Chondrocyte (in vitro differentiated cells): ENCODE results near the gene ZNF398. TPM values are rescaled to one million over a fixed set of nuclear protein-coding genes. Genes with fewer than 3 reads are reported as not detected.

Source experiments
- DNase-seq: peaks from one replicate; pipeline ENCODE4 v3.0.0; 2021; ENCODE audit warnings: mixed read lengths, low spot score
- H3K27ac Mint-ChIP-seq: one replicate; pipeline ENCODE4 v1.8.0; 2021; ENCODE audit warnings: mild to moderate bottlenecking, moderate library complexity, mixed read lengths; ENCODE audit not compliant: unreplicated experiment
- H3K27me3 Mint-ChIP-seq: 2 replicates; pipeline ENCODE4 v1.8.0; 2021; ENCODE audit warnings: low read depth, mixed read lengths
- H3K36me3 Mint-ChIP-seq: 2 replicates; pipeline ENCODE4 v1.8.0; 2021; ENCODE audit warnings: low read depth, mixed read lengths
- H3K4me1 Mint-ChIP-seq: 2 replicates; pipeline ENCODE4 v1.8.0; 2021; ENCODE audit warnings: low read depth, mild to moderate bottlenecking, mixed read lengths
- H3K4me3 Mint-ChIP-seq: one replicate; pipeline ENCODE4 v1.8.0; 2021; ENCODE audit warnings: mild to moderate bottlenecking, moderate library complexity, mixed read lengths; ENCODE audit not compliant: unreplicated experiment
- H3K9me3 Mint-ChIP-seq: 2 replicates; pipeline ENCODE4 v1.8.0; 2021; ENCODE audit warnings: low read depth, mixed read lengths
- CTCF ChIP-seq: fragments of 200-600 bp; sonication (generic); IDR thresholded peaks from 2 replicates; pipeline ENCODE4 v1.5.0; 2021; ENCODE audit warnings: antibody characterized with exemption, mild to moderate bottlenecking, moderate library complexity
- total RNA-seq: library from RNA; stranded (reverse); gene quantifications from 3 replicates; pipeline ENCODE4 v1.2.1, GENCODE V29; 2021

The ZNF398 gene
- total RNA-seq, 1 donor from 2014 or later = 14.9 TPM

GRCh38 chr7:149197675-149198074, 50.4 kb downstream of the ZNF398 start:
- Mint-ChIP-seq H3K36me3 (peaks cover 26% of the 10 kb centered on the region), H3K27ac (no peak overlapping the region), H3K4me3 (no peak overlapping the region), H3K9me3 (no peaks in the 10 kb centered on the region), H3K27me3 (no peaks in the 10 kb centered on the region), H3K4me1 (peaks cover 39% of the 10 kb centered on the region)
- TF ChIP-seq CTCF = no peak
- DNase-seq = no peak

GRCh38 chr7:149198161-149198816, 51.0 kb downstream of the ZNF398 start:
- no peak overlapping the region for H3K4me3 Mint-ChIP-seq

GRCh38 chr7:149199234-149199995, 52.2 kb downstream of the ZNF398 start:
- peak; percentile 30 for DNase-seq
- peaks cover 39% of the 10 kb centered on the region for H3K4me1 Mint-ChIP-seq
- no peaks in the 10 kb centered on the region for H3K27me3 Mint-ChIP-seq
- no peaks in the 10 kb centered on the region for H3K9me3 Mint-ChIP-seq
- H3K36me3 Mint-ChIP-seq = peaks cover 39% of the 10 kb centered on the region
- no peak for TF ChIP-seq CTCF
- H3K4me3 Mint-ChIP-seq = no peak overlapping the region
- peak overlapping the region; percentile 58 for H3K27ac Mint-ChIP-seq

More at GRCh38 chr7:149198161-149198816, 51.0 kb downstream of the ZNF398 start:
- no peak for TF ChIP-seq CTCF
- peaks cover 30% of the 10 kb centered on the region for H3K36me3 Mint-ChIP-seq
- no peak overlapping the region for H3K27ac Mint-ChIP-seq
- H3K27me3 Mint-ChIP-seq = no peaks in the 10 kb centered on the region
- DNase-seq = peak; percentile 59
- peaks cover 39% of the 10 kb centered on the region for H3K4me1 Mint-ChIP-seq
- H3K9me3 Mint-ChIP-seq = no peaks in the 10 kb centered on the region

- Mint-ChIP-seq H3K27me3 (no peaks in the 10 kb centered on the region), H3K4me3 (no peak overlapping the region), H3K27ac (no peak overlapping the region), H3K4me1 (peaks cover 17% of the 10 kb centered on the region), H3K36me3 (peaks cover 54% of the 10 kb centered on the region), H3K9me3 (no peaks in the 10 kb centered on the region)
- DNase-seq = no peak
- TF ChIP-seq CTCF = no peak
These were observed 55.6 kb downstream of the ZNF398 start for GRCh38 chr7:149202831-149203231.

- Mint-ChIP-seq H3K4me1 (peaks cover 6% of the 10 kb centered on the region), H3K36me3 (peaks cover 54% of the 10 kb centered on the region), H3K9me3 (no peaks in the 10 kb centered on the region), H3K4me3 (no peak overlapping the region), H3K27me3 (no peaks in the 10 kb centered on the region), H3K27ac (no peak overlapping the region)
- no peak for TF ChIP-seq CTCF
- peak; percentile 43 for DNase-seq
These were observed 58.6 kb downstream of the ZNF398 start for GRCh38 chr7:149205690-149206381.
